ENCODE data around the gene GRAMD2A.

The GRAMD2A gene

GRCh38 chr15:72130272-72130671 lies 67.3 kb downstream of the GRAMD2A start:
- DNase-seq = no peak

GRCh38 chr15:72128359-72128758 lies 69.2 kb downstream of the GRAMD2A start:
- DNase-seq = no peak

GRCh38 chr15:72127724-72128322 lies 69.8 kb downstream of the GRAMD2A start:
- DNase-seq = no peak

- DNase-seq = no peak
These were observed 73.4 kb downstream of the GRAMD2A start for GRCh38 chr15:72124218-72124617.

- peak; percentile 100 for DNase-seq
These were observed 79.3 kb downstream of the GRAMD2A start, which contains the start of the genes MYO9A and SENP8 for GRCh38 chr15:72118017-72118978. TSS of gene MYO9A (minus strand) at chr15:72118150. CDS start at chr15:72046563, 71,587 bp downstream. TSS of gene SENP8 (plus strand) at chr15:72118403. CDS start at chr15:72139624, 21,221 bp downstream.

GRCh38 chr15:72117486-72118016 lies 80.0 kb downstream of the GRAMD2A start:
- DNase-seq = peak; percentile 89

GRCh38 chr15:72116731-72117485 lies 80.7 kb downstream of the GRAMD2A start:
- peak; percentile 46 for DNase-seq

- DNase-seq = no peak
These were observed 84.1 kb downstream of the GRAMD2A start for GRCh38 chr15:72113347-72114031.

- no peak for DNase-seq
These were observed 84.8 kb downstream of the GRAMD2A start for GRCh38 chr15:72112805-72113204.

GRCh38 chr15:72112116-72112515 lies 85.5 kb downstream of the GRAMD2A start:
- no peak for DNase-seq

- DNase-seq = no peak
These were observed 87.2 kb downstream of the GRAMD2A start for GRCh38 chr15:72110355-72110754.
